ENCODE results near the gene OR2T11. TPM values are rescaled to one million over a fixed set of nuclear protein-coding genes. Genes with fewer than 3 reads are reported as not detected.

OR2T11 gene
- polyA plus RNA-seq, 2 of the 4 experiments (the other 2 are of a cell fraction): not detected

- DNase-seq (ENCODE audit: low read depth in 1 of 2, low spot score in 1 of 2) (no peak), FAIRE-seq (no peak), ATAC-seq (no peak)
- ChIA-PET CTCF (interaction anchor here (0.9 to 2.4 kb wide), 2 partner anchors 9 to 193 kb away, joined by 3 to 10 read pairs; no protein-coding TSS in a partner anchor), POLR2A (no interaction called here)
- Histone ChIP-seq H3K9me3 (no peaks in the 10 kb centered on the region), H3K4me2 (no peak overlapping the region), H3K4me1 (no peaks in the 10 kb centered on the region), H3K27ac (no peak overlapping the region), H3K4me3 (no peak overlapping the region)
- TF ChIP-seq POLR2AphosphoS2 (conservative IDR thresholded peaks at IDR 0.05; ENCODE audit: low read length) (no peak), NFE2L2 (conservative IDR thresholded peaks at IDR 0.05; ENCODE audit: low read length) (no peak), EHMT2 (IDR thresholded peaks at IDR 0.05; ENCODE audit: low read depth) (no peak), CEBPB (IDR thresholded peaks at IDR 0.05) (no peak), GATA3 (IDR thresholded peaks at IDR 0.05; ENCODE audit: borderline replicate concordance) (no peak), HEYL (CRISPR knock-in tag; IDR thresholded peaks at IDR 0.05) (no peak), ZSCAN20 (CRISPR knock-in tag; IDR thresholded peaks at IDR 0.05) (no peak), HDAC2 (IDR thresholded peaks at IDR 0.05) (no peak), CHD2 (IDR thresholded peaks at IDR 0.05; ENCODE audit: low read length, partially characterized antibody) (no peak), POLR2A (IDR thresholded peaks at IDR 0.05; ENCODE audit: low read length) (no peak), CTCF (IDR thresholded peaks at IDR 0.05) (no peak), NR3C1 (IDR thresholded peaks at IDR 0.05) (no peak), ZNF302 (CRISPR knock-in tag; IDR thresholded peaks at IDR 0.05) (no peak), FOXS1 (CRISPR knock-in tag; IDR thresholded peaks at IDR 0.05) (no peak), E2F6 (IDR thresholded peaks at IDR 0.05; ENCODE audit: borderline replicate concordance, low read depth) (no peak), KDM5A (IDR thresholded peaks at IDR 0.05) (no peak)
- WGBS (ENCODE audit: missing lambda C conversion rate): 0% methylated on average over 1 of the region's 1 CpG
These were observed 21.1 kb downstream of the OR2T11 start for GRCh38 chr1:248613742-248614141.

DNA sequence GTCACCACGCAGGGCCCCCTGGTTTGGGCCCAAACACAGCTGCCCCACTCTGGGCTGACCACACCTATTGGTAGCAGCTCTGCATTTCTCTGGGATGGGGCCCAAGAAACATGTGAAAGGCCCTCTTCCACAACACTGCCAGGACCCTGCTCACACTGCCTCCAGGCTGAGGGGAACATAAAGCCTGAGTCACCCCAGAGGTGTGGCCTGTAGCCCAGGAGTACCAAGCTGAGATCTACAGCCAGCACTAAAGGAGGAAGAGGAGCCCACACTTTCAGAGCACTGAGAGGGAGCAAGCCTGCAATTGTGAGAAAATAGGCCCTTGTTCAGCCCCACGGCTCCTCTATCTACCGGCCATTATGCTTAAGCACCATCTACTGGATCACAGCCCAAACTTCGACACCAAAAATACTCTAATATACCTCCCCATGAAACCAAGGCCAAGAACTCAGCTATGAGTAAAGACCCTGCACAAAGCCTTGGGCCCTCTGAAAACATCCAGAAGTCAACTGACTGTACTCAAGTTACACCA, 22.9 kb downstream of the OR2T11 start:
- H3K9me3 ChIP-seq: no peaks in the 10 kb centered on the region
- POLR2A ChIA-PET: no interaction called here
- 0% methylated on average over 4 of the region's 4 CpGs for WGBS (ENCODE audit: missing lambda C conversion rate)
- H3K4me2 ChIP-seq: no peak overlapping the region
- no peak overlapping the region for H3K27ac ChIP-seq
- ATAC-seq (no peak), FAIRE-seq (no peak), DNase-seq (ENCODE audit: low read depth in 1 of 2, low spot score in 1 of 2) (no peak)
- CTCF ChIA-PET: interaction anchor here (0.7 kb wide), 1 partner anchor 195 kb away, joined by 3 read pairs; no protein-coding TSS in a partner anchor
- TF ChIP-seq NR3C1 (IDR thresholded peaks at IDR 0.05) (no peak), CBX8 (IDR thresholded peaks at IDR 0.05) (no peak), RAD21 (conservative IDR thresholded peaks at IDR 0.05 in 1 of 2, IDR thresholded peaks at IDR 0.05 in 1 of 2) (no peak), ZC3H11A (IDR thresholded peaks at IDR 0.05) (no peak), KDM1A (IDR thresholded peaks at IDR 0.05; ENCODE audit: low read depth) (no peak), TP53 (CRISPR knock-in tag; IDR thresholded peaks at IDR 0.05) (no peak), RNF2 (IDR thresholded peaks at IDR 0.05; ENCODE audit: borderline replicate concordance, low read depth) (no peak), RARB (CRISPR knock-in tag; IDR thresholded peaks at IDR 0.05) (no peak)
- TF ChIP-seq, protein P1, sequence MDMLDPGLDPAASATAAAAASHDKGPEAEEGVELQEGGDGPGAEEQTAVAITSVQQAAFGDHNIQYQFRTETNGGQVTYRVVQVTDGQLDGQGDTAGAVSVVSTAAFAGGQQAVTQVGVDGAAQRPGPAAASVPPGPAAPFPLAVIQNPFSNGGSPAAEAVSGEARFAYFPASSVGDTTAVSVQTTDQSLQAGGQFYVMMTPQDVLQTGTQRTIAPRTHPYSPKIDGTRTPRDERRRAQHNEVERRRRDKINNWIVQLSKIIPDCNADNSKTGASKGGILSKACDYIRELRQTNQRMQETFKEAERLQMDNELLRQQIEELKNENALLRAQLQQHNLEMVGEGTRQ (IDR thresholded peaks at IDR 0.05): no peak
- no peak overlapping the region for H3K4me3 ChIP-seq
- no peaks in the 10 kb centered on the region for H3K4me1 ChIP-seq

GRCh38 chr1:248610301-248610700, 24.6 kb downstream of the OR2T11 start:
- Histone ChIP-seq H3K9me3 (no peaks in the 10 kb centered on the region), H3K27ac (no peak overlapping the region), H3K4me3 (no peak overlapping the region), H3K4me2 (no peak overlapping the region), H3K4me1 (no peaks in the 10 kb centered on the region)
- FAIRE-seq: no peak
- POLR2A ChIA-PET: no interaction called here
- no peak for ATAC-seq
- WGBS (ENCODE audit: missing lambda C conversion rate): 3% methylated on average over 3 of the region's 3 CpGs
- TF ChIP-seq NFE2L2 (conservative IDR thresholded peaks at IDR 0.05; ENCODE audit: low read length) (no peak), FOSB (CRISPR knock-in tag; IDR thresholded peaks at IDR 0.05) (no peak), FOSL2 (IDR thresholded peaks at IDR 0.05) (no peak), FOSL2 (CRISPR knock-in tag; IDR thresholded peaks at IDR 0.05) (no peak)
- CTCF ChIA-PET: no interaction called here
- no peak for DNase-seq (ENCODE audit: low read depth in 1 of 2, low spot score in 1 of 2)

Data from A549 (cell line).